H1 (cell line): ENCODE data around the gene NR2E3. TPM values are rescaled to one million over a fixed set of nuclear protein-coding genes. Genes with fewer than 3 reads are reported as not detected.

ENCODE experiments used
- CHD1 ChIP-seq: IDR thresholded peaks from 2 replicates; pipeline ENCODE4 v1.6.1; 2012; ENCODE audit warnings: low read depth, low read length, improper control_type of control experiment
- EGR1 ChIP-seq: IDR thresholded peaks from 2 replicates; pipeline ENCODE4 v1.6.1; 2011; ENCODE audit warnings: low read depth, low read length, borderline replicate concordance
- GABPA ChIP-seq: IDR thresholded peaks from 2 replicates; pipeline ENCODE4 v1.6.1; 2011; ENCODE audit warnings: mild to moderate bottlenecking, low read length, moderate library complexity, borderline replicate concordance; ENCODE audit not compliant: insufficient read depth
- RAD21 ChIP-seq, 2 experiments: IDR thresholded peaks in 1 of 2; conservative IDR thresholded peaks in 1 of 2; 2 replicates each; pipeline ENCODE4 v1.6.1; 2011; ENCODE audit warnings: low read depth in 2 of 2, low read length in 2 of 2, improper control_type of control experiment in 1 of 2, inconsistent platforms in 1 of 2, mild to moderate bottlenecking in 1 of 2, moderate library complexity in 1 of 2
- RBBP5 ChIP-seq: IDR thresholded peaks from 2 replicates; pipeline ENCODE4 v1.7.1; 2012; ENCODE audit warnings: low read depth, mild to moderate bottlenecking, inconsistent platforms, low read length, moderate library complexity, borderline replicate concordance
- polyA plus RNA-seq, 7 experiments: library from polyadenylated mRNA; depleted of rRNA in 3 of 7; stranded (reverse) in 5 of 7; unstranded in 2 of 7; fragments of >200 nt in 5 of 7; fragments of 200-250 nt in 2 of 7; gene quantifications; 1 replicate in 5 of 7; 2 replicates in 1 of 7; 4 replicates in 1 of 7; pipeline versions ENCODE4 v1.2.1 to v1.2.3, GENCODE V29; 2011 to 2013; ENCODE audit warnings: missing spikeins in 2 of 7, mixed read lengths in 2 of 7
- total RNA-seq: library from RNA; stranded (reverse); fragmentation: NEBNext Ultra II Directional; extraction: Animal tissue kit (Norgen Biotek cat#: 25700); gene quantifications from 2 replicates; pipeline ENCODE4 v1.2.1, GENCODE V29; 2021

The NR2E3 gene
- total and polyA plus RNA-seq, 2 of the 8 experiments (the other 6 are each of a cell fraction or from before 2014, with no cell fraction given) = 0.56 to 0.80 TPM

GRCh38 chr15:71809346-71809745 lies 1.0 kb upstream of the NR2E3 start (continued):
- TF ChIP-seq RBBP5 = no peak
- TF ChIP-seq EGR1 = no peak
- no peak for TF ChIP-seq CHD1
- TF ChIP-seq GABPA = no peak
- no peak for TF ChIP-seq RAD21 (IDR thresholded peaks at IDR 0.05 in 1 of 2, conservative IDR thresholded peaks at IDR 0.05 in 1 of 2; ENCODE audit: low read depth in 2 of 2, low read length in 2 of 2)
- TF ChIP-seq, all 59 proteins: peak for 0
